ENCODE measurements around the gene ALKBH4. TPM values are rescaled to one million over a fixed set of nuclear protein-coding genes. Genes with fewer than 3 reads are reported as not detected.

ALKBH4 gene
- total and polyA plus RNA-seq, 10 of the 15 experiments (the other 5 are each of a cell fraction or from before 2014, with no cell fraction given) = 4.1 to 16.9 (median 11.3) TPM

GRCh38 chr7:102436118-102436517, 28.5 kb downstream of the ALKBH4 start:
- TSS peak; percentile 50 for BruUV-seq (replicated peaks)
- H3K79me2 ChIP-seq (ENCODE audit: control insufficient read depth, insufficient read depth, low read length) = peaks cover 41% of the 10 kb centered on the region
- FAIRE-seq = no peak
- ChIA-PET CTCF (interaction anchor here (2.5 to 5.0 kb wide), 2 partner anchors 9 to 29 kb away, joined by 14 to 39 read pairs; no protein-coding TSS in a partner anchor), RAD21 (ENCODE audit: unreplicated experiment) (interaction anchor here (1.3 to 2.9 kb wide), 5 partner anchors 17 to 31 kb away, joined by 3 to 13 read pairs (median 5); no protein-coding TSS in a partner anchor), SMC1A (ENCODE audit: uncharacterized antibody, unreplicated experiment) (interaction anchor here (2.9 to 3.1 kb wide), 2 partner anchors 8 to 21 kb away, joined by 13 to 15 read pairs; no protein-coding TSS in a partner anchor), POLR2A (interaction anchor here (1.1 to 13.0 kb wide), 3 partner anchors 5 to 35 kb away, joined by 3 to 210 read pairs (median 34); no protein-coding TSS in a partner anchor)
- no peaks in the 10 kb centered on the region for H3K9me3 ChIP-seq (replicated peaks; ENCODE audit: control insufficient read depth, insufficient read depth, low read length)
- H4K20me1 ChIP-seq (ENCODE audit: control insufficient read depth, insufficient read depth) = no peaks in the 10 kb centered on the region
- H3K27ac ChIP-seq (ENCODE audit: control insufficient read depth, insufficient read depth) = no peak overlapping the region
- no peak for ATAC-seq
- 90% methylated on average over 10 of the region's 10 CpGs for WGBS (ENCODE audit: insufficient coverage, insufficient replicate concordance, low lambda C conversion rate, missing lambda C conversion rate)
- H2AFZ ChIP-seq (ENCODE audit: control insufficient read depth, low read depth, low read length) = no peak overlapping the region
- H3K36me3 ChIP-seq (ENCODE audit: control insufficient read depth in 2 of 2, insufficient read depth in 2 of 2, low read length in 1 of 2) = peaks cover 11 to 16% of the 10 kb centered on the region in 2 experiments
- in situ Hi-C loops (cut with MboI) = no loop called here
- intact Hi-C loops (cut with micrococcal nuclease; ENCODE audit: unreplicated experiment) = no loop called here
- TF ChIP-seq IKZF2 (IDR thresholded peaks at IDR 0.05) (no peak), ZNF217 (IDR thresholded peaks at IDR 0.05) (no peak), SPI1 (IDR thresholded peaks at IDR 0.05; ENCODE audit: borderline replicate concordance, insufficient read depth, low read depth, low read length) (no peak)
- TF ChIP-seq, protein P1, sequence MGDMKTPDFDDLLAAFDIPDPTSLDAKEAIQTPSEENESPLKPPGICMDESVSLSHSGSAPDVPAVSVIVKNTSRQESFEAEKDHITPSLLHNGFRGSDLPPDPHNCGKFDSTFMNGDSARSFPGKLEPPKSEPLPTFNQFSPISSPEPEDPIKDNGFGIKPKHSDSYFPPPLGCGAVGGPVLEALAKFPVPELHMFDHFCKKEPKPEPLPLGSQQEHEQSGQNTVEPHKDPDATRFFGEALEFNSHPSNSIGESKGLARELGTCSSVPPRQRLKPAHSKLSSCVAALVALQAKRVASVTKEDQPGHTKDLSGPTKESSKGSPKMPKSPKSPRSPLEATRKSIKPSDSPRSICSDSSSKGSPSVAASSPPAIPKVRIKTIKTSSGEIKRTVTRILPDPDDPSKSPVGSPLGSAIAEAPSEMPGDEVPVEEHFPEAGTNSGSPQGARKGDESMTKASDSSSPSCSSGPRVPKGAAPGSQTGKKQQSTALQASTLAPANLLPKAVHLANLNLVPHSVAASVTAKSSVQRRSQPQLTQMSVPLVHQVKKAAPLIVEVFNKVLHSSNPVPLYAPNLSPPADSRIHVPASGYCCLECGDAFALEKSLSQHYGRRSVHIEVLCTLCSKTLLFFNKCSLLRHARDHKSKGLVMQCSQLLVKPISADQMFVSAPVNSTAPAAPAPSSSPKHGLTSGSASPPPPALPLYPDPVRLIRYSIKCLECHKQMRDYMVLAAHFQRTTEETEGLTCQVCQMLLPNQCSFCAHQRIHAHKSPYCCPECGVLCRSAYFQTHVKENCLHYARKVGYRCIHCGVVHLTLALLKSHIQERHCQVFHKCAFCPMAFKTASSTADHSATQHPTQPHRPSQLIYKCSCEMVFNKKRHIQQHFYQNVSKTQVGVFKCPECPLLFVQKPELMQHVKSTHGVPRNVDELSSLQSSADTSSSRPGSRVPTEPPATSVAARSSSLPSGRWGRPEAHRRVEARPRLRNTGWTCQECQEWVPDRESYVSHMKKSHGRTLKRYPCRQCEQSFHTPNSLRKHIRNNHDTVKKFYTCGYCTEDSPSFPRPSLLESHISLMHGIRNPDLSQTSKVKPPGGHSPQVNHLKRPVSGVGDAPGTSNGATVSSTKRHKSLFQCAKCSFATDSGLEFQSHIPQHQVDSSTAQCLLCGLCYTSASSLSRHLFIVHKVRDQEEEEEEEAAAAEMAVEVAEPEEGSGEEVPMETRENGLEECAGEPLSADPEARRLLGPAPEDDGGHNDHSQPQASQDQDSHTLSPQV (IDR thresholded peaks at IDR 0.05) = no peak
- no peak for DNase-seq (ENCODE audit: low read depth, low spot score)
- H3K4me2 ChIP-seq (ENCODE audit: control insufficient read depth, insufficient read depth) = peak overlapping the region; percentile 91; the same call in 1 of the 2 replicates
- H3K4me1 ChIP-seq (ENCODE audit: control insufficient read depth, insufficient read depth, low read length) = peaks cover 36% of the 10 kb centered on the region
- H3K27me3 ChIP-seq (replicated peaks in 1 of 2; ENCODE audit: control insufficient read depth in 2 of 2, insufficient read depth in 2 of 2, low read length in 1 of 2) = no peaks in the 10 kb centered on the region
- no peak overlapping the region for H3K9ac ChIP-seq (ENCODE audit: control insufficient read depth, insufficient read depth, low read length)
- peak overlapping the region; percentile 59 for H3K4me3 ChIP-seq

All from GM12878 (cell line).